ENCODE measurements around the gene PPFIBP1.
A peak's percentile ranks its signal among the peaks of the same experiment; 100 is the strongest.

PPFIBP1 gene

GRCh38 chr12:27674989-27675388, 151.0 kb downstream of the PPFIBP1 start:
- no peak for DNase-seq

DNA sequence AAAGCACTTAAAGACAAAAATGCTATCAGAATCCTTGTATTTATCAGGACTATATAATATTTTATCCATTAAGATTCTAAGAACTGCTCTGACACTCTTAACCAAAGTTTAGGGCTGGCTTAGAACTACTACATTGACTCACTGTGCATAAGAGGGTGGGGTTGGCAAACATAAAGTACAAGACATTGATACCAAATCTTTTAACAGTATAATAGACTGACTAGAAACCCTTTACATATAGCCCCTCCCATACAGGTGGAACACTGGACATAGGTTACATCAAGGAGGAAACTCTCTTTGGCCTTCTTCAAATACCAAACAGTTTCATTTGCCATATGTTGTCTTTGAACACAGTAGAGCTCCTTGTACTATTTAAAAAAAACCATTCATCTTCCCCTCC, 156.6 kb downstream of the PPFIBP1 start:
- DNase-seq: no peak

DNA sequence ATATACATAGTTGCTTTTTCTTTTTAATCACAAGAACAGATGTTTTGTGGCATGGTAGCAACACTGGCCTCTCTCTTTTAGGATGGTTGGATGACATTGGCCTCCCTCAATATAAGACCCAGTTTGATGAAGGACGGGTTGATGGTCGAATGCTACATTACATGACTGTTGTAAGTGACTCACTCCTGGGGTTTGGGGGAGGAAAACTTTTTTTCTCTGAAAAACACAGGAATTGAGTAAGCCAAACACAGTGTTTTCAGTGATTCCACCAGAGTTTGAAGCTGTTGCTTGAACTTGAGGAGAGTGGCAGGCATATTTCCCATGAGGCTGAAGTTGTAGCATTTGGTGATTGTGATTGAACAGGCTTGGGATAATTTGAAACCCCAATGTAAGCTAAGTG, 158.5 kb downstream of the PPFIBP1 start:
- no peak for DNase-seq

- no peak for DNase-seq
Measured at GRCh38 chr12:27685274-27685673, 161.3 kb downstream of the PPFIBP1 start.

GRCh38 chr12:27686147-27686546, 162.1 kb downstream of the PPFIBP1 start:
- no peak for DNase-seq

- DNase-seq: no peak
Measured at GRCh38 chr12:27688671-27689070, 164.7 kb downstream of the PPFIBP1 start.

DNA sequence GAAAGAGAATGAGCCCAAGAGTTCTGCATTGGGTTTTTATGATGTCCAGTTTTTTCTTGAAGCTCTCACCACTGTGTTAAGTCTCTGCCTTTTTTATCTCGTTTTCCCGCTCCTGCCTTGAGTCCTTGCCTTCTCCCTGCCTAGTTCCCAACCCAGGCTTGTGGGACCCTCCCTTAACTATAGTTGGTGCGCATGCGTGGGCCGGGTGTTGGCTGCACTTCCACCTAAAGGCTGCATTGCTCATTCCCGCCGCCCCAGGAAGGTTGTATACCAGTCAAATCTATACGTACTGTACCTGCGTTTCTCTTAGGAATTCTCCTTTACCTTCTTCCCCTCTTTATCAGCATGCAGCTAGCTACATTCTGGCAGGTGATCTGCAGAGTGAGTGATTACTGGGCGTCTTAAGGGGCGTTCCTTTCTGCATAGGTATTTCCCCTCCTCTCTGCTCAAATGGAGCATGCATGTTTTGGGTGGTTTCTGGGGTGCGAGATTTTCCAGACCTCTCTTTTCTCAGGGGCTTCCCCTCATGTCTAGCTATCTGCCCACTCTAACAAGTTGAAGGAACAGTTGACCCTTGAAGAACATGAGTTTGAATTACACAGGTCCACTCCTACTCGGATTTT, 165.7 kb downstream of the PPFIBP1 start:
- no peak for DNase-seq

DNA sequence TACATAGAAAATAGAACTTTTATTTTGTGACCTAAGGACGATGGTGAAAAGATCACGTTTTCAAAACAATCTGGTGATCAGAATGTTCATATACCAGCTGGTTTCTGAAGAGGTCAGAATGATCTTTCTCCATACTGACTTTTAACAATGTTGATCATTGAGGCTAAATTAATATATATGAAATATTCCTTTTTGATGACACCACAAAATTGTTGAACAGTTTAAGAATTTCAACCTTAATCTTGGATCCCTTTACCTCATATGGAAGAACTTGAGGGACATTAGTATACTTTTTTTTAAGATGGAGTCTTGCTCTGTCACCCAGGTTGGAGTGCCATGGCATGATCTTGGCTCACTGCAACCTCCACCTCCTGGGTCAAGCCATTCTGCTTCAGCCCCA, 169.4 kb downstream of the PPFIBP1 start:
- DNase-seq: no peak

DNA sequence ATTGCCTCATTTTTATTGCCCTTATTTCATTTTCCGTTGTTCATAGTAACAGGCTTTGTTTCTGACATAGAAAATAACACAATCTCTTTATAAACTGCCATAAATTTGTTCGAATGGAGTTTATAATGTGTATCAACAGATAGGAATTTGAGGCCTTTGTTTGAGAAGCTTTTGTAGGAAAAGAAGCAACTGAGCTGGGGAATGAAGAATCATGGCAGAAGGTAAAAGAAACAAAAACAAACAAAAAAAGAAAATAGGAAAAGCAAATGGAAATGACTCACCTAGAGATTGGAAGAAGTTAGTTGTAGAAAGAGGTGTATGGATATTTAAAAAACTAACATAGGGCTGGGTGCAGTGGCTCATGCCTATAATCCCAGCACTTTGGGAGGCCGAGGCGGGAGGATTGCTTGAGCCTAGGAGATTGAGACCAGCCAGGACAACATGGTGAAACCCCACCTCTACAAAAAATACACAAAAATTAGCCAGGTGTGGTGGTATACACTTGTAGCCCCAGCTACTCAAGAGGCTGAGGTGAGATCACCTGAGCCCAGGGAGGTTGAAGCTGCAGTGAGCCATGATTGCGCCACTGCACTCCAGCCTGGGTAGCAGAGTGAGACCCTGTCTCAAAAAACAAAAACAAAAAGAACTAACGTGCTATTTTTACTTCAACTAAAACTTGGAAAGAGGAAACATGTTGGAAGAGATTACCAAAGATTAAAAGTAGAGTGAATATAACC, 171.7 kb downstream of the PPFIBP1 start:
- no peak for DNase-seq

DNA sequence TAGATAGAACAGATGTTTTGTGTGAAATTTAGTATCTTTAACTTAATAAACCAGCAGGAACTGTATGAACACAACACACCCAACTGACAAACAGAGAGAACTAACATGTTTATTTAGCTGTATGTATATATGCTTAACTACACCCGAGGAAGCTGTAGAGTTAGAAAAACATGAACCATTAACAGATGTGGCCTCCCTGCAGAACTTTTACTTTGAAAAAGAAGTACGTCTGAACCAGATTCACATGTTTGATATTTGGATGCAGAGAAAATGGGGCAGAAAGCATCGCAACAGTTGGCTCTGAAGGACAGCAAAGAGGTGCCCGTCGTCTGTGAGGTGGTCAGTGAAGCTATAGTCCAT, 172.3 kb downstream of the PPFIBP1 start, which contains the start of gene REP15:
REP15 (plus strand) TSS at position 155 of the 360 bp plus-strand sequence; CDS start at position 271, 116 bp downstream.
- no peak for DNase-seq

GRCh38 chr12:27696864-27697564, 173.0 kb downstream of the PPFIBP1 start:
- no peak for DNase-seq

DNA sequence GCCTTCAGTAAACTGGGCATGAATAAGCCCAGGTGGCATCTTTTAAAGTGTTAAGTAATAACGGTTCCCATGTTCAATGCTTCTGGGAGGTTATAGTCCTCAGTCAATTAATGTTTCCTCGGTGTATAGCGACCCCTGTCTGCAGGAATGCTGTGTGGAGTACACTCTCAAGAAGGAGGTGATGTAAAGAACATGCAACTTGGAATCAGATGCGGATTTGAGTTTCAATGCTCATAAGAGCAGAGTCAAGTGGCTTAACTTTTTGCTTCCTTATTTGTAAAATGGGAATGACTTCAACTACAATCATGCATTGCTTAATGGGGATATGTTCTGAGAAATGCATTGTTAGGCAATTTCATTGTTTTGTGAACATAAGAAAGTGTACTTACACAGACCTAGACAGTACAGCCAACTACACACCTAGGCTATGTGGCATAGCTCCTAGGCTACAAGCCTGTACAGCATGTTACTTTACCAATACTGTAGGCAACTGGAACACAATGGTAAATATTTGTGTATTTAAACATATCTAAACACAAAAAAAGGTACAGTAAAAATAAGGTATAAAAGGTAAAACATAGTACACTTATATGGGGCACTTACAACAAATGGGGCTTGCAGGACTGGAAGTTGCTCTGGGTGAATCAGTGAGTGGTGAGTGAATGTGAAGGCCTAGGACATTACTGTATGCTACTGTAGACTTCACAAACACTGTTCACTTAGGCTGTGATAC, 179.9 kb downstream of the PPFIBP1 start:
- peak; percentile 50 for DNase-seq

GRCh38 chr12:27705263-27705662, 181.3 kb downstream of the PPFIBP1 start:
- no peak for DNase-seq

GRCh38 chr12:27707216-27707615, 183.2 kb downstream of the PPFIBP1 start:
- no peak for DNase-seq

GRCh38 chr12:27709212-27709931, 185.4 kb downstream of the PPFIBP1 start:
- no peak for DNase-seq

- DNase-seq: no peak
Measured at GRCh38 chr12:27709932-27710591, 186.1 kb downstream of the PPFIBP1 start.

- peak; percentile 87 for DNase-seq
Measured at GRCh38 chr12:27710592-27711316, 186.7 kb downstream of the PPFIBP1 start, which contains the start of gene MRPS35. Gene MRPS35 (plus strand): TSS chr12:27710832. CDS start chr12:27710844, 12 bp downstream.

DNA sequence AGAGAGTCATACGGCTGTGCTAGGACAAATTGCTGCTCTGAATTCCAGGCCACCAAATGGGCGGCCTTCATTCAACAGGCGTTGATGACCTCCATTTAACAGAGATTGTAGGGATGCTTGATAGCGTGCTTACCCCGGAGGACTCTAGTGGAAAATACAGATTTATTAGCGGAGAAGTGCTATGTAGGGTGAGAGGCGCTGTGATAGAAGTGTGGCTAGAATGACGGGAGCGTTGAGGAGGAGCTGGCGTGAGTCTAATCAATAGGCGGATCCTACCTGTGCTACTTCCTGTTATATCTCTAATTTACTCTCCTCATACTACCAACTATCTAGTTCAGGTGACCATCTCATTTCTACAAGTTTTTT, 187.3 kb downstream of the PPFIBP1 start:
- no peak for DNase-seq

DNA sequence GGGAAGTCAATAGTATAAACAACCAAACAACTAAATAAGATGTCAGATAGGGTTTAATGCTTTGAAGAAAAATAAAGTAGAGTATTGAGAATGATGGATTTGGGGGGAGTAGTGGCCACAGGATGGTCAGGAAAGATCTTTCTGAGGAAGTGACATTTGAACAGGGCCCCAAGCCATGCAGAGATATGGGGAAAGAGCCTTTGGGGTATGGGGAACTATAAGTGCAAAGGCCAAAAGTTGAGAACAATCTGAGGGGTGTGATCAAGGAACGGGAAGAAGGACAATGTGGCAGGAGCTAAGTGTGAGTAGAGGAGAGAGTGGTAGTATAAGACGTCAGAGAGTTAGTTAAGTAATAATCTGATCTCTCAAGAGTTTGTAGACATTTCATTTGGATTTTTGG, 188.0 kb downstream of the PPFIBP1 start:
- no peak for DNase-seq

- DNase-seq: no peak
Measured at GRCh38 chr12:27723212-27723611, 199.2 kb downstream of the PPFIBP1 start.

- DNase-seq: no peak
Measured at GRCh38 chr12:27730097-27730588, 206.1 kb downstream of the PPFIBP1 start.

Data from CD4-positive, alpha-beta T cell treated with Interferon gamma for 1 hour (primary cell).